Natural killer cell (primary cell): ENCODE data around the gene SF3B3. TPM values are rescaled to one million over a fixed set of nuclear protein-coding genes. Genes with fewer than 3 reads are reported as not detected.
"Not testable (repeated sequence)": the region's sequence is repeated elsewhere in the genome, so short reads cannot be mapped to it uniquely, and the experiment has no call there.

Source experiments
- ATAC-seq, 3 donors: fragments of 150-1000 bp in 2 of 3; fragments of 200-7000 bp in 1 of 3; cut with Tn5 transposase; 1 replicate in 1 of 3; 2 replicates in 2 of 3; pipeline ENCODE4 v1.10.0; 2021; ENCODE audit warnings: mild to moderate bottlenecking in 2 of 3, moderate library complexity in 2 of 3
- DNase-seq, 2 donors: peaks; one replicate each; pipeline versions ENCODE4 v3.0.0 to v3.0.0-alpha.2; 2013 to 2021; ENCODE audit warnings: mixed read lengths in 1 of 2
- H3K27ac ChIP-seq: one replicate; pipeline ENCODE4 v1.5.1; 2013; ENCODE audit warnings: mild to moderate bottlenecking, low read length
- H3K27me3 ChIP-seq: one replicate; pipeline ENCODE4 v1.6.1; 2013; ENCODE audit warnings: low read length; ENCODE audit not compliant: control insufficient read depth, insufficient read depth
- H3K36me3 ChIP-seq: one replicate; pipeline ENCODE4 v1.6.1; 2013; ENCODE audit warnings: low read length; ENCODE audit not compliant: control insufficient read depth, insufficient read depth
- H3K4me1 ChIP-seq: one replicate; pipeline ENCODE4 v1.6.1; 2013; ENCODE audit warnings: low read length; ENCODE audit not compliant: control insufficient read depth, insufficient read depth
- H3K4me3 ChIP-seq: one replicate; pipeline ENCODE4 v1.5.1; 2013; ENCODE audit warnings: low read length
- H3K9me3 ChIP-seq: one replicate; pipeline ENCODE4 v1.6.1; 2013; ENCODE audit warnings: low read length; ENCODE audit not compliant: control insufficient read depth, insufficient read depth
- H3K27ac Mint-ChIP-seq, 2 donors: one replicate each; pipeline ENCODE4 v1.8.0; 2022; ENCODE audit warnings: mild to moderate bottlenecking in 2 of 2, mixed read lengths in 2 of 2, moderate library complexity in 1 of 2
- H3K27me3 Mint-ChIP-seq, 2 donors: one replicate each; pipeline ENCODE4 v1.8.0; 2022; ENCODE audit warnings: low read depth in 2 of 2, mixed read lengths in 2 of 2
- H3K36me3 Mint-ChIP-seq: one replicate; pipeline ENCODE4 v1.8.0; 2022; ENCODE audit warnings: mixed read lengths
- H3K4me1 Mint-ChIP-seq, 2 donors: one replicate each; pipeline ENCODE4 v1.8.0; 2022; ENCODE audit warnings: mixed read lengths in 2 of 2
- H3K4me3 Mint-ChIP-seq: one replicate; pipeline ENCODE4 v1.8.0; 2022; ENCODE audit warnings: mild to moderate bottlenecking, moderate library complexity, mixed read lengths
- H3K9me3 Mint-ChIP-seq, 2 donors: one replicate each; pipeline ENCODE4 v1.8.0; 2022; ENCODE audit warnings: mixed read lengths in 2 of 2
- CTCF ChIP-seq: fragments of 200-600 bp; IDR thresholded peaks from one replicate; pipeline ENCODE4 v1.8.0; 2022; ENCODE audit warnings: antibody characterized with exemption
- WGBS: methylation state at CpG from one replicate; pipeline ENCODE4 v1.1.7; 2013; ENCODE audit warnings: missing lambda C conversion rate; ENCODE audit not compliant: insufficient coverage; 5-methylcytosine and 5-hydroxymethylcytosine counted together
- intact Hi-C: fragments of 100-400 bp; cut with micrococcal nuclease; formaldehyde crosslinking; loops from one replicate; pipeline ENCODE4 v1.14.2; 2022
- total RNA-seq, 4 donors: library from RNA; stranded (reverse); fragments of 120-200 nt in 1 of 4; gene quantifications; one replicate each; pipeline versions ENCODE4 v1.2.3 to v1.2.4, GENCODE V29; 2013 to 2022

Gene SF3B3
- total RNA-seq, 3 donors from 2014 or later (not counting 1 experiment from before 2014, with no cell fraction given): 164 to 220 (median 173) TPM

DNA sequence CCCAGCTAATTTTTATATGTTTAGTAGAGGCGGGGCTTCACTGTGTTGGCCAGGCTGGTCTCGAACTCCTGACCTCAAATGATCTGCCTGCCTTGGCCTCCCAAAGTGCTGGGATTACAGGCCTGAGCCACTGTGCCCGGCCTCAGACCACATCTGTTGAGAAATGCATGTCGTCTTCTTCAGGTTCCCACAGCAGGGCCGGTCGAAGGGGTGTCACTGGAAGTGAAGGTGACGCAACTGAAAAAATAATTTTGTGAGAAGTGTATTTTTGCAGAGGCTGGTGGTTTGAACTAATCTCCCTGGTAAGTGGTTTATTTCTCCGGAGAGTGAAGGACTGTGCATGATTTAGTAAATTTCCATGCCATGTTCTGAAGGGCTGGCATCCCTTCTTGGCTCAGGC, 89.3 kb downstream of the SF3B3 start:
- DNase-seq (no peak), ATAC-seq (peak in 1 of 3 donors; percentile 42)
- Histone ChIP-seq H3K27ac (no peak overlapping the region), H3K27me3 (no peaks in the 10 kb centered on the region), H3K4me3 (no peak overlapping the region), H3K36me3 (no peaks in the 10 kb centered on the region), H3K4me1 (no peaks in the 10 kb centered on the region), H3K9me3 (no peaks in the 10 kb centered on the region)
- TF ChIP-seq CTCF: no peak
- Mint-ChIP-seq H3K36me3 (no peaks in the 10 kb centered on the region), H3K27ac (no peak overlapping the region), H3K4me3 (no peak overlapping the region), H3K9me3 (no peaks in the 10 kb centered on the region), H3K27me3 (no peaks in the 10 kb centered on the region), H3K4me1 (no peaks in the 10 kb centered on the region)
- WGBS: 92% methylated on average over 8 of the region's 8 CpGs
- intact Hi-C loops: no loop called here

- Mint-ChIP-seq H3K4me3 (no peak overlapping the region), H3K36me3 (no peaks in the 10 kb centered on the region), H3K9me3 (no peaks in the 10 kb centered on the region), H3K4me1 (no peaks in the 10 kb centered on the region), H3K27me3 (no peaks in the 10 kb centered on the region), H3K27ac (no peak overlapping the region)
- 90% methylated on average over 4 of the region's 5 CpGs for WGBS
- intact Hi-C loops: no loop called here
- DNase-seq: no peak
- no peaks in the 10 kb centered on the region for H3K4me1 ChIP-seq
- H3K27ac ChIP-seq: no peak overlapping the region
- H3K36me3 ChIP-seq: no peaks in the 10 kb centered on the region
- no peak for TF ChIP-seq CTCF
- peak in 1 of 3 donors; percentile 52 for ATAC-seq
- no peaks in the 10 kb centered on the region for H3K27me3 ChIP-seq
- H3K4me3 ChIP-seq: no peak overlapping the region
- no peaks in the 10 kb centered on the region for H3K9me3 ChIP-seq
These were observed 90.8 kb downstream of the SF3B3 start for GRCh38 chr16:70614208-70614951.

- Histone ChIP-seq H3K9me3 (no peaks in the 10 kb centered on the region), H3K4me3 (no peak overlapping the region), H3K27me3 (no peaks in the 10 kb centered on the region), H3K27ac (no peak overlapping the region), H3K36me3 (no peaks in the 10 kb centered on the region), H3K4me1 (no peaks in the 10 kb centered on the region)
- Mint-ChIP-seq H3K4me1 (no peaks in the 10 kb centered on the region), H3K27me3 (peaks cover 0 to 2% of the 10 kb centered on the region in 2 donors), H3K4me3 (no peak overlapping the region), H3K27ac (no peak overlapping the region), H3K9me3 (no peaks in the 10 kb centered on the region), H3K36me3 (no peaks in the 10 kb centered on the region)
- no peak for TF ChIP-seq CTCF
- intact Hi-C loops: no loop called here
- WGBS: 93% methylated on average over 4 of the region's 5 CpGs
- DNase-seq (no peak), ATAC-seq (no peak)
These were observed 92.3 kb downstream of the SF3B3 start for GRCh38 chr16:70615945-70616344.

- H3K9me3 Mint-ChIP-seq, H3K27ac ChIP-seq, H3K4me3 Mint-ChIP-seq, H3K36me3 Mint-ChIP-seq, DNase-seq, H3K4me1 Mint-ChIP-seq, H3K4me3 ChIP-seq, H3K27ac Mint-ChIP-seq, H3K4me1 ChIP-seq, H3K27me3 ChIP-seq, intact Hi-C loops, H3K9me3 ChIP-seq, ATAC-seq, H3K36me3 ChIP-seq: not testable (repeated sequence)
- H3K27me3 Mint-ChIP-seq: peaks cover 4 to 11% of the 10 kb centered on the region in 2 donors
- 73% methylated on average over 3 of the region's 3 CpGs for WGBS
These were observed 98.2 kb downstream of the SF3B3 start for GRCh38 chr16:70621864-70622263.

Other genes with a start within 250 kb of the SF3B3 start
- 10 to 100 TPM; 19.8 to 29.9 (median 26.1) TPM for gene AARS1, start 234.3 kb upstream of the SF3B3 start, total RNA-seq
- 10 to 100 TPM; 39.9 to 52.6 (median 48.8) TPM for gene DDX19B, start 224.6 kb upstream of the SF3B3 start, total RNA-seq
- gene DDX19A, start 176.9 kb upstream of the SF3B3 start, total RNA-seq: 10 to 100 TPM; 46.5 to 55.3 (median 53.4) TPM
- gene ST3GAL2, start 84.7 kb upstream of the SF3B3 start, total RNA-seq: 10 to 100 TPM; 25.9 to 39.1 (median 36.9) TPM
- gene FCSK, start 69.2 kb upstream of the SF3B3 start, total RNA-seq: 10 to 100 TPM; 28.5 to 33.0 (median 29.6) TPM
- 10 to 100 TPM; 29.5 to 44.4 (median 31.6) TPM for gene COG4, start 262 bp upstream of the SF3B3 start, total RNA-seq
- gene IL34, start 122.7 kb downstream of the SF3B3 start, total RNA-seq: under 1 TPM in 2 of 3 donors, not detected in 1; 0.48 to 0.54 TPM
- 1 to 10 TPM; 3.8 to 8.8 (median 4.4) TPM for gene MTSS2, start 162.2 kb downstream of the SF3B3 start, total RNA-seq